ENCODE data around the gene MED25. TPM values are rescaled to one million over a fixed set of nuclear protein-coding genes. Genes with fewer than 3 reads are reported as not detected.
A peak's percentile ranks its signal among the peaks of the same experiment; 100 is the strongest.

MED25 gene
- total and polyA plus RNA-seq, 2 experiments from 2014 or later: 45.6 to 58.6 TPM

GRCh38 chr19:49850221-49850486 lies 32.1 kb downstream of the MED25 start:
- Histone ChIP-seq H3K4me1 (ENCODE audit: insufficient read depth) (peaks cover 21% of the 10 kb centered on the region), H3K4me3 (peak overlapping the region; percentile 88), H3K27me3 (ENCODE audit: insufficient read depth) (no peaks in the 10 kb centered on the region), H3K79me2 (replicated peaks; ENCODE audit: insufficient read depth) (peaks cover 37% of the 10 kb centered on the region), H3K9me2 (ENCODE audit: insufficient read depth) (0 out of 2 replicates have a peak, but pooled peaks cover 3% of the 10 kb centered on the region), H3K36me3 (ENCODE audit: insufficient read depth) (no peaks in the 10 kb centered on the region; the same call in 1 of the 2 replicates), H3K27ac (ENCODE audit: low read depth) (0 out of 2 replicates have a peak overlapping the region, but pooled peaks have one; percentile 24), H2AFZ (peak overlapping the region; percentile 11; the same call in 1 of the 2 replicates), H3K4me2 (peak overlapping the region; percentile 94), H4K20me1 (replicated peaks; ENCODE audit: insufficient read depth) (peaks cover 31% of the 10 kb centered on the region), H3F3A (replicated peaks; ENCODE audit: low read depth) (peaks cover 22% of the 10 kb centered on the region)
- Mint-ChIP-seq H3K9me3 (peaks cover 10% of the 10 kb centered on the region; the same call in 2 of the 3 replicates), H3K4me3 (peak overlapping the region; percentile 78), H3K4me1 (peaks cover 24% of the 10 kb centered on the region), H3K27ac (no peak overlapping the region), H3K36me3 (ENCODE audit: low read depth) (peaks cover 37% of the 10 kb centered on the region), H3K27me3 (ENCODE audit: insufficient read depth, low read depth, poor library complexity) (peaks cover 19% of the 10 kb centered on the region)
- DNase-seq (ENCODE audit: low spot score): no peak
- TF ChIP-seq EZH2 (IDR thresholded peaks at IDR 0.05; ENCODE audit: low read depth, unreplicated experiment) (no peak), EZH2phosphoT487 (IDR thresholded peaks at IDR 0.05; ENCODE audit: unreplicated experiment) (no peak), ZNF331 (CRISPR knock-in tag; IDR thresholded peaks at IDR 0.05; ENCODE audit: low read depth) (no peak), STAT1 (IDR thresholded peaks at IDR 0.05; ENCODE audit: unreplicated experiment) (no peak), ZNF462 (CRISPR knock-in tag; IDR thresholded peaks at IDR 0.05) (no peak), POLR2AphosphoS5 (IDR thresholded peaks at IDR 0.05; ENCODE audit: low read depth) (no peak), CREB1 (CRISPR knock-in tag; IDR thresholded peaks at IDR 0.05; ENCODE audit: low read depth) (no peak), ZNF114 (CRISPR knock-in tag; IDR thresholded peaks at IDR 0.05) (no peak), JUNB (IDR thresholded peaks at IDR 0.05; ENCODE audit: unreplicated experiment) (no peak), NANOG (IDR thresholded peaks at IDR 0.05; ENCODE audit: borderline replicate concordance) (no peak)
- TF ChIP-seq, protein P1, sequence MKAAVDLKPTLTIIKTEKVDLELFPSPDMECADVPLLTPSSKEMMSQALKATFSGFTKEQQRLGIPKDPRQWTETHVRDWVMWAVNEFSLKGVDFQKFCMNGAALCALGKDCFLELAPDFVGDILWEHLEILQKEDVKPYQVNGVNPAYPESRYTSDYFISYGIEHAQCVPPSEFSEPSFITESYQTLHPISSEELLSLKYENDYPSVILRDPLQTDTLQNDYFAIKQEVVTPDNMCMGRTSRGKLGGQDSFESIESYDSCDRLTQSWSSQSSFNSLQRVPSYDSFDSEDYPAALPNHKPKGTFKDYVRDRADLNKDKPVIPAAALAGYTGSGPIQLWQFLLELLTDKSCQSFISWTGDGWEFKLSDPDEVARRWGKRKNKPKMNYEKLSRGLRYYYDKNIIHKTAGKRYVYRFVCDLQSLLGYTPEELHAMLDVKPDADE (IDR thresholded peaks at IDR 0.05): no peak
- TF ChIP-seq, protein P2, sequence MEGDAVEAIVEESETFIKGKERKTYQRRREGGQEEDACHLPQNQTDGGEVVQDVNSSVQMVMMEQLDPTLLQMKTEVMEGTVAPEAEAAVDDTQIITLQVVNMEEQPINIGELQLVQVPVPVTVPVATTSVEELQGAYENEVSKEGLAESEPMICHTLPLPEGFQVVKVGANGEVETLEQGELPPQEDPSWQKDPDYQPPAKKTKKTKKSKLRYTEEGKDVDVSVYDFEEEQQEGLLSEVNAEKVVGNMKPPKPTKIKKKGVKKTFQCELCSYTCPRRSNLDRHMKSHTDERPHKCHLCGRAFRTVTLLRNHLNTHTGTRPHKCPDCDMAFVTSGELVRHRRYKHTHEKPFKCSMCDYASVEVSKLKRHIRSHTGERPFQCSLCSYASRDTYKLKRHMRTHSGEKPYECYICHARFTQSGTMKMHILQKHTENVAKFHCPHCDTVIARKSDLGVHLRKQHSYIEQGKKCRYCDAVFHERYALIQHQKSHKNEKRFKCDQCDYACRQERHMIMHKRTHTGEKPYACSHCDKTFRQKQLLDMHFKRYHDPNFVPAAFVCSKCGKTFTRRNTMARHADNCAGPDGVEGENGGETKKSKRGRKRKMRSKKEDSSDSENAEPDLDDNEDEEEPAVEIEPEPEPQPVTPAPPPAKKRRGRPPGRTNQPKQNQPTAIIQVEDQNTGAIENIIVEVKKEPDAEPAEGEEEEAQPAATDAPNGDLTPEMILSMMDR (conservative IDR thresholded peaks at IDR 0.05; ENCODE audit: low read depth in 2 of 2): no peak
- TF ChIP-seq, protein P3, sequence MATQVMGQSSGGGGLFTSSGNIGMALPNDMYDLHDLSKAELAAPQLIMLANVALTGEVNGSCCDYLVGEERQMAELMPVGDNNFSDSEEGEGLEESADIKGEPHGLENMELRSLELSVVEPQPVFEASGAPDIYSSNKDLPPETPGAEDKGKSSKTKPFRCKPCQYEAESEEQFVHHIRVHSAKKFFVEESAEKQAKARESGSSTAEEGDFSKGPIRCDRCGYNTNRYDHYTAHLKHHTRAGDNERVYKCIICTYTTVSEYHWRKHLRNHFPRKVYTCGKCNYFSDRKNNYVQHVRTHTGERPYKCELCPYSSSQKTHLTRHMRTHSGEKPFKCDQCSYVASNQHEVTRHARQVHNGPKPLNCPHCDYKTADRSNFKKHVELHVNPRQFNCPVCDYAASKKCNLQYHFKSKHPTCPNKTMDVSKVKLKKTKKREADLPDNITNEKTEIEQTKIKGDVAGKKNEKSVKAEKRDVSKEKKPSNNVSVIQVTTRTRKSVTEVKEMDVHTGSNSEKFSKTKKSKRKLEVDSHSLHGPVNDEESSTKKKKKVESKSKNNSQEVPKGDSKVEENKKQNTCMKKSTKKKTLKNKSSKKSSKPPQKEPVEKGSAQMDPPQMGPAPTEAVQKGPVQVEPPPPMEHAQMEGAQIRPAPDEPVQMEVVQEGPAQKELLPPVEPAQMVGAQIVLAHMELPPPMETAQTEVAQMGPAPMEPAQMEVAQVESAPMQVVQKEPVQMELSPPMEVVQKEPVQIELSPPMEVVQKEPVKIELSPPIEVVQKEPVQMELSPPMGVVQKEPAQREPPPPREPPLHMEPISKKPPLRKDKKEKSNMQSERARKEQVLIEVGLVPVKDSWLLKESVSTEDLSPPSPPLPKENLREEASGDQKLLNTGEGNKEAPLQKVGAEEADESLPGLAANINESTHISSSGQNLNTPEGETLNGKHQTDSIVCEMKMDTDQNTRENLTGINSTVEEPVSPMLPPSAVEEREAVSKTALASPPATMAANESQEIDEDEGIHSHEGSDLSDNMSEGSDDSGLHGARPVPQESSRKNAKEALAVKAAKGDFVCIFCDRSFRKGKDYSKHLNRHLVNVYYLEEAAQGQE (IDR thresholded peaks at IDR 0.05; ENCODE audit: unreplicated experiment): no peak
- ATAC-seq: peak; percentile 2; the same call in 2 of the 3 replicates

Measured in GM23338 (cell line).